22Rv1 (cell line): ENCODE results near the gene DRC1.

Source experiments
- ZFX ChIP-seq: fragments of 450-650 bp; IDR thresholded peaks from 2 replicates; pipeline ENCODE4 v1.6.1; 2017; ENCODE audit warnings: antibody characterized with exemption, borderline replicate concordance
- TF ChIP-seq, protein P1 (sequence below): fragments of 450-650 bp; IDR thresholded peaks from 2 replicates; pipeline ENCODE4 v1.5.1; 2017; ENCODE audit warnings: mild to moderate bottlenecking

DNA sequence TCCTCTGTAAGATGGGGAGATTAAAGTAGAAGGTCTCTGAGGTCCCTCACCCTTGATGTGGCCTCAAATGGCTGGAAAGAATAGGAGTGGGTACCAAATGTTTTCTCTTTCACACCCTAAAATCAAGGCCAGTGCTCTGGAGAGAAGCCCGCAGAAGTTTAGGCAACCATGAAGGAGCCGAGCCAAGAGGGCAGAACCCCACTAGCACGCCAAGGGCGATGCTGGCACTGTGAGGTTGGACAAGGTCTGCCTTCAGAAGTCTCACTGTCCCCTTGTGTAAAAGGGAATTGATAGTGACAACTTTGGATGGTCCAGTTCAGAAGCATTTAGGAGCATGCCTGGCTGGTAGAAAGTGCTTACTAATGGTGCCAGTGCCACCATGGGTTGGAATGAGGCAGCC, 92.5 kb downstream of the DRC1 start:
- TF ChIP-seq, protein P1, sequence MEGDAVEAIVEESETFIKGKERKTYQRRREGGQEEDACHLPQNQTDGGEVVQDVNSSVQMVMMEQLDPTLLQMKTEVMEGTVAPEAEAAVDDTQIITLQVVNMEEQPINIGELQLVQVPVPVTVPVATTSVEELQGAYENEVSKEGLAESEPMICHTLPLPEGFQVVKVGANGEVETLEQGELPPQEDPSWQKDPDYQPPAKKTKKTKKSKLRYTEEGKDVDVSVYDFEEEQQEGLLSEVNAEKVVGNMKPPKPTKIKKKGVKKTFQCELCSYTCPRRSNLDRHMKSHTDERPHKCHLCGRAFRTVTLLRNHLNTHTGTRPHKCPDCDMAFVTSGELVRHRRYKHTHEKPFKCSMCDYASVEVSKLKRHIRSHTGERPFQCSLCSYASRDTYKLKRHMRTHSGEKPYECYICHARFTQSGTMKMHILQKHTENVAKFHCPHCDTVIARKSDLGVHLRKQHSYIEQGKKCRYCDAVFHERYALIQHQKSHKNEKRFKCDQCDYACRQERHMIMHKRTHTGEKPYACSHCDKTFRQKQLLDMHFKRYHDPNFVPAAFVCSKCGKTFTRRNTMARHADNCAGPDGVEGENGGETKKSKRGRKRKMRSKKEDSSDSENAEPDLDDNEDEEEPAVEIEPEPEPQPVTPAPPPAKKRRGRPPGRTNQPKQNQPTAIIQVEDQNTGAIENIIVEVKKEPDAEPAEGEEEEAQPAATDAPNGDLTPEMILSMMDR: no peak
- no peak for TF ChIP-seq ZFX
